Keratinocyte (primary cell): ENCODE results near the gene ROBO2. TPM values are rescaled to one million over a fixed set of nuclear protein-coding genes. Genes with fewer than 3 reads are reported as not detected.

Experiments used
- DNase-seq: peaks from one replicate; pipeline ENCODE4 v3.0.0-alpha.2; 2011; ENCODE audit warnings: low read depth, missing footprints, low spot score
- FAIRE-seq: peaks from 2 replicates; lab custom pipeline; 2011; peaks lifted over from hg19 to GRCh38; lab: Jason Lieb, UNC
- H2AFZ ChIP-seq: 2 replicates; pipeline ENCODE4 v1.6.0; 2012; ENCODE audit warnings: low read length, control low read depth, inconsistent platforms; ENCODE audit not compliant: control insufficient read depth
- H3K27ac ChIP-seq: 2 replicates; pipeline ENCODE4 v1.5.1; 2011; ENCODE audit warnings: low read length; ENCODE audit not compliant: control insufficient read depth, insufficient read depth
- H3K27me3 ChIP-seq: 3 replicates; pipeline ENCODE4 v1.6.0; 2011; ENCODE audit warnings: low read length; ENCODE audit not compliant: control insufficient read depth, insufficient read depth; ENCODE audit errors: extremely low read depth
- H3K36me3 ChIP-seq, 2 experiments: 2 replicates in 1 of 2; 3 replicates in 1 of 2; pipeline ENCODE4 v1.5.1; 2011; ENCODE audit warnings: low read length in 2 of 2, mild to moderate bottlenecking in 1 of 2; ENCODE audit not compliant: control insufficient read depth in 2 of 2, insufficient read depth in 2 of 2; ENCODE audit errors: extremely low read depth in 1 of 2
- H3K4me1 ChIP-seq: 3 replicates; pipeline ENCODE4 v1.5.1; 2011; ENCODE audit warnings: low read length; ENCODE audit not compliant: control insufficient read depth, insufficient read depth; ENCODE audit errors: extremely low read depth
- H3K4me2 ChIP-seq: 3 replicates; pipeline ENCODE4 v1.6.0; 2011; ENCODE audit warnings: low read depth, low read length; ENCODE audit not compliant: control insufficient read depth, insufficient read depth; ENCODE audit errors: extremely low read depth
- H3K4me3 ChIP-seq, 3 experiments: fragments of 200-600 bp in 1 of 3; sonication (generic) in 1 of 3; 2 replicates in 2 of 3; 3 replicates in 1 of 3; pipeline ENCODE4 v1.5.1; 2011 to 2016; ENCODE audit warnings: low read length in 3 of 3, mild to moderate bottlenecking in 3 of 3, control low read depth in 2 of 3, inconsistent platforms in 1 of 3, low read depth in 1 of 3, mixed read lengths in 1 of 3, mixed run types in 1 of 3, moderate library complexity in 1 of 3; ENCODE audit not compliant: control insufficient read depth in 2 of 3, insufficient read depth in 2 of 3; ENCODE audit errors: extremely low read depth in 1 of 3
- H3K79me2 ChIP-seq: 2 replicates; pipeline ENCODE4 v1.6.0; 2012; ENCODE audit warnings: low read length; ENCODE audit not compliant: control insufficient read depth, insufficient read depth
- H3K9ac ChIP-seq: 3 replicates; pipeline ENCODE4 v1.6.0; 2011; ENCODE audit warnings: low read length; ENCODE audit not compliant: control insufficient read depth, insufficient read depth; ENCODE audit errors: extremely low read depth
- H3K9me1 ChIP-seq: 3 replicates; pipeline ENCODE4 v1.6.0; 2011; ENCODE audit warnings: low read length; ENCODE audit not compliant: control insufficient read depth, insufficient read depth; ENCODE audit errors: extremely low read depth
- H3K9me3 ChIP-seq: 2 replicates; pipeline ENCODE4 v1.5.1; 2012; ENCODE audit warnings: low read depth, low read length; ENCODE audit not compliant: control insufficient read depth
- H4K20me1 ChIP-seq: 3 replicates; pipeline ENCODE4 v1.6.0; 2011; ENCODE audit warnings: low read length; ENCODE audit not compliant: control insufficient read depth, insufficient read depth; ENCODE audit errors: extremely low read depth
- EZH2 ChIP-seq: IDR thresholded peaks from one replicate; pipeline ENCODE4 v1.6.1; 2012; ENCODE audit warnings: inconsistent platforms, mild to moderate bottlenecking, low read length, moderate library complexity
- dilution Hi-C: fragments of 300-500 bp; cut with MboI; formaldehyde crosslinking; loops from one replicate; pipeline ENCODE4 v1.7.0; 2020; ENCODE audit warnings: low sequenced_read_pairs; ENCODE audit not compliant: extremely low pct_ligation_motif_present
- polyA plus RNA-seq, 5 experiments: library from polyadenylated mRNA; depleted of rRNA in 3 of 5; stranded (reverse) in 3 of 5; stranded (forward) in 1 of 5; unstranded in 1 of 5; fragments of >200 nt; gene quantifications; 1 replicate in 1 of 5; 2 replicates in 3 of 5; 3 replicates in 1 of 5; pipeline versions ENCODE4 v1.2.1 to v1.2.3, GENCODE V29; 2011 to 2012; ENCODE audit warnings: missing spikeins in 2 of 5, low read depth in 1 of 5, low replicate concordance in 1 of 5
- TF ChIP-seq, protein P1 (sequence below), 3 experiments: IDR thresholded peaks in 1 of 3; conservative IDR thresholded peaks in 1 of 3; optimal IDR thresholded peaks in 1 of 3; 2 replicates in 2 of 3; 3 replicates in 1 of 3; pipeline versions ENCODE3 to v1.5.1; 2011; ENCODE audit warnings: low read length in 3 of 3, mild to moderate bottlenecking in 3 of 3, moderate library complexity in 2 of 3, control low read depth in 1 of 3, inconsistent platforms in 1 of 3; ENCODE audit not compliant: insufficient read depth in 2 of 3; ENCODE audit errors: extremely low read depth in 1 of 3

ROBO2 gene
- polyA plus RNA-seq, 1 donor (not counting 4 experiments of a cell fraction or from before 2014, with no cell fraction given) = 0.30 TPM

DNA sequence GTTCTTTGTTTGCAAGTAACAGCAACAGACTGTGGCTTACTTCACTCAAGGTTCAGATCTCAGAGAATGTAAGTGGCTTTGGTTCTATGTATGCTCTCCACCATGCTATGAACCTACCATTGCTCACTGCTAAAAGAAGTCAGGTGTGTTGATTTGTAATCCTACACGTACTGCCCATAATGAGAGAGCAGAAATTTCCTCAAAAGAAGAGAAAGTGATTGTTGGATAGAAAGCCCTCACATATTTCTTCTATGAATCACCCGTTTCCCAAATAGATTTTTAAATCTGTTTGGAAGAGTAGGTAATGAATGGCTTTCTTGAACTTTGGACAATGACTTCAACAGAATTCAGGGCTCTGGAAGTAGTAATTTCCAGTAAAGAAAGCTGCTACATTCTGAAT is 565.4 kb downstream of the ROBO2 start:
- dilution Hi-C loops = no loop called here
- Histone ChIP-seq H4K20me1 (no peaks in the 10 kb centered on the region), H3K9ac (no peak overlapping the region), H3K4me3 (no peak overlapping the region), H3K9me1 (no peaks in the 10 kb centered on the region), H3K4me2 (no peak overlapping the region), H3K79me2 (no peaks in the 10 kb centered on the region), H3K27me3 (no peaks in the 10 kb centered on the region), H2AFZ (no peak overlapping the region), H3K27ac (no peak overlapping the region), H3K36me3 (no peaks in the 10 kb centered on the region), H3K4me1 (no peaks in the 10 kb centered on the region), H3K9me3 (no peaks in the 10 kb centered on the region)
- TF ChIP-seq, protein P1, sequence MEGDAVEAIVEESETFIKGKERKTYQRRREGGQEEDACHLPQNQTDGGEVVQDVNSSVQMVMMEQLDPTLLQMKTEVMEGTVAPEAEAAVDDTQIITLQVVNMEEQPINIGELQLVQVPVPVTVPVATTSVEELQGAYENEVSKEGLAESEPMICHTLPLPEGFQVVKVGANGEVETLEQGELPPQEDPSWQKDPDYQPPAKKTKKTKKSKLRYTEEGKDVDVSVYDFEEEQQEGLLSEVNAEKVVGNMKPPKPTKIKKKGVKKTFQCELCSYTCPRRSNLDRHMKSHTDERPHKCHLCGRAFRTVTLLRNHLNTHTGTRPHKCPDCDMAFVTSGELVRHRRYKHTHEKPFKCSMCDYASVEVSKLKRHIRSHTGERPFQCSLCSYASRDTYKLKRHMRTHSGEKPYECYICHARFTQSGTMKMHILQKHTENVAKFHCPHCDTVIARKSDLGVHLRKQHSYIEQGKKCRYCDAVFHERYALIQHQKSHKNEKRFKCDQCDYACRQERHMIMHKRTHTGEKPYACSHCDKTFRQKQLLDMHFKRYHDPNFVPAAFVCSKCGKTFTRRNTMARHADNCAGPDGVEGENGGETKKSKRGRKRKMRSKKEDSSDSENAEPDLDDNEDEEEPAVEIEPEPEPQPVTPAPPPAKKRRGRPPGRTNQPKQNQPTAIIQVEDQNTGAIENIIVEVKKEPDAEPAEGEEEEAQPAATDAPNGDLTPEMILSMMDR (optimal IDR thresholded peaks at IDR 0.05 in 1 of 3, IDR thresholded peaks at IDR 0.05 in 1 of 3, conservative IDR thresholded peaks at IDR 0.05 in 1 of 3; ENCODE audit: extremely low read depth in 1 of 3, insufficient read depth in 2 of 3, low read length in 3 of 3) = no peak
- no peak for TF ChIP-seq EZH2
- DNase-seq (no peak), FAIRE-seq (no peak)

DNA sequence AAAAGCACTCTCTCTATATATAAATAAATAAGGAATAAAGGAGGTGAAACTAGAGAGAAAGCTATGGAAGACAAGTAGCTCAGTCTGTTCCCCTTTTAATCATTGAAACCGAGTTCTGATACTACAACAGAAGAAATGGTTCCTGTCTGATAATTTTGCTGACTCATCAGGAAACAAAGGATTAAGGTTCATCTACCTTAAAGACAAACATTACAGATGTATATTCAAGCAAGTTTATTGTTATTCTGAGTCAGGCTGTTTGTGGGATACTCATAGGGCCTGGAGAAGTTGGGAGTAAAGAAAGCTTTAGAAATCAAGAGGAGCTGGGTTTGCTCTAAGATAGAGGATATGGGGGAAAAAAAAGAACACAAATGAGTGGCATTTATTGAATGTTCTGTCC is 566.0 kb downstream of the ROBO2 start:
- DNase-seq (no peak), FAIRE-seq (no peak)
- Histone ChIP-seq H3K27ac (no peak overlapping the region), H3K4me3 (no peak overlapping the region), H3K4me1 (no peaks in the 10 kb centered on the region), H3K9me1 (no peaks in the 10 kb centered on the region), H2AFZ (no peak overlapping the region), H3K79me2 (no peaks in the 10 kb centered on the region), H3K4me2 (no peak overlapping the region), H3K9me3 (no peaks in the 10 kb centered on the region), H3K27me3 (no peaks in the 10 kb centered on the region), H4K20me1 (no peaks in the 10 kb centered on the region), H3K36me3 (no peaks in the 10 kb centered on the region), H3K9ac (no peak overlapping the region)
- dilution Hi-C loops = no loop called here
- TF ChIP-seq, protein P1 (optimal IDR thresholded peaks at IDR 0.05 in 1 of 3, IDR thresholded peaks at IDR 0.05 in 1 of 3, conservative IDR thresholded peaks at IDR 0.05 in 1 of 3; ENCODE audit: extremely low read depth in 1 of 3, insufficient read depth in 2 of 3, low read length in 3 of 3) = no peak
- no peak for TF ChIP-seq EZH2
